Skin epidermis (tissue), 12 donors: ENCODE data around the gene FBXL17.
A peak's percentile ranks its signal among the peaks of the same experiment; 100 is the strongest.

Experiments used
- H3K27ac ChIP-seq, 21 experiments: fragments of 200-600 bp; sonication (generic) in 11 of 21; one replicate each; pipeline ENCODE4 v1.5.0; 2020; ENCODE audit warnings: mild to moderate bottlenecking in 3 of 21, inconsistent platforms in 2 of 21, moderate library complexity in 2 of 21
- H3K4me3 ChIP-seq, 7 experiments: fragments of 200-600 bp; sonication (generic) in 2 of 7; one replicate each; pipeline ENCODE4 v1.5.0; 2020; ENCODE audit warnings: inconsistent platforms in 2 of 7, mild to moderate bottlenecking in 2 of 7, moderate library complexity in 1 of 7

The FBXL17 gene

GRCh38 chr5:108260858-108261170 lies 121.1 kb downstream of the FBXL17 start:
- Histone ChIP-seq H3K4me3 (no peak overlapping the region), H3K27ac (no peak overlapping the region)

GRCh38 chr5:108260117-108260857 lies 121.6 kb downstream of the FBXL17 start:
- no peak overlapping the region for H3K27ac ChIP-seq
- H3K4me3 ChIP-seq: peak overlapping the region in 1 of 7 experiments; percentile 7

- Histone ChIP-seq H3K27ac (no peak overlapping the region), H3K4me3 (no peak overlapping the region)
Observed at GRCh38 chr5:108259306-108259705, 122.6 kb downstream of the FBXL17 start.

GRCh38 chr5:108257996-108258395 lies 123.9 kb downstream of the FBXL17 start:
- H3K4me3 ChIP-seq: no peak overlapping the region
- H3K27ac ChIP-seq: no peak overlapping the region

GRCh38 chr5:108255468-108255867 lies 126.4 kb downstream of the FBXL17 start:
- H3K27ac ChIP-seq: no peak overlapping the region
- H3K4me3 ChIP-seq: no peak overlapping the region

- Histone ChIP-seq H3K4me3 (no peak overlapping the region), H3K27ac (no peak overlapping the region)
Observed at GRCh38 chr5:108251350-108251749, 130.5 kb downstream of the FBXL17 start.

- Histone ChIP-seq H3K27ac (no peak overlapping the region), H3K4me3 (no peak overlapping the region)
Observed at GRCh38 chr5:108249785-108250426, 132.0 kb downstream of the FBXL17 start.

GRCh38 chr5:108249095-108249784 lies 132.7 kb downstream of the FBXL17 start:
- Histone ChIP-seq H3K27ac (no peak overlapping the region), H3K4me3 (no peak overlapping the region)

GRCh38 chr5:108238936-108239887 lies 142.7 kb downstream of the FBXL17 start:
- H3K4me3 ChIP-seq: no peak overlapping the region
- H3K27ac ChIP-seq: no peak overlapping the region

GRCh38 chr5:108238461-108238860 lies 143.4 kb downstream of the FBXL17 start:
- H3K27ac ChIP-seq: no peak overlapping the region
- H3K4me3 ChIP-seq: no peak overlapping the region

- Histone ChIP-seq H3K27ac (no peak overlapping the region), H3K4me3 (no peak overlapping the region)
Observed at GRCh38 chr5:108233617-108234155, 148.2 kb downstream of the FBXL17 start.

- H3K27ac ChIP-seq: no peak overlapping the region
- no peak overlapping the region for H3K4me3 ChIP-seq
Observed at GRCh38 chr5:108232805-108233204, 149.1 kb downstream of the FBXL17 start.

GRCh38 chr5:108222011-108222410 lies 159.9 kb downstream of the FBXL17 start:
- Histone ChIP-seq H3K27ac (no peak overlapping the region), H3K4me3 (no peak overlapping the region)

- H3K27ac ChIP-seq: no peak overlapping the region
- no peak overlapping the region for H3K4me3 ChIP-seq
Observed at GRCh38 chr5:108220834-108221233, 161.1 kb downstream of the FBXL17 start.

GRCh38 chr5:108216890-108217289 lies 165.0 kb downstream of the FBXL17 start:
- Histone ChIP-seq H3K4me3 (no peak overlapping the region), H3K27ac (no peak overlapping the region)

GRCh38 chr5:108214857-108215256 lies 167.0 kb downstream of the FBXL17 start:
- no peak overlapping the region for H3K27ac ChIP-seq
- H3K4me3 ChIP-seq: no peak overlapping the region

GRCh38 chr5:108212775-108213346 lies 169.0 kb downstream of the FBXL17 start:
- H3K4me3 ChIP-seq: no peak overlapping the region
- H3K27ac ChIP-seq: no peak overlapping the region

GRCh38 chr5:108206707-108207106 lies 175.2 kb downstream of the FBXL17 start:
- H3K27ac ChIP-seq: no peak overlapping the region

GRCh38 chr5:108201721-108202120 lies 180.2 kb downstream of the FBXL17 start:
- H3K27ac ChIP-seq: no peak overlapping the region
- H3K4me3 ChIP-seq: no peak overlapping the region

More at GRCh38 chr5:108206707-108207106, 175.2 kb downstream of the FBXL17 start:
- H3K4me3 ChIP-seq: no peak overlapping the region
